Transverse colon (tissue), 4 donors: Measurements from ENCODE around the gene KCTD11.
A peak's percentile ranks its signal among the peaks of the same experiment; 100 is the strongest.

Source experiments
- EP300 ChIP-seq: sonication (generic); formaldehyde crosslinking; IDR thresholded peaks from one replicate; pipeline ENCODE4 v1.6.1; 2017; ENCODE audit warnings: antibody characterized with exemption, low read depth
- POLR2A ChIP-seq: fragments of 450-650 bp; IDR thresholded peaks from one replicate; pipeline ENCODE4 v1.6.1; 2016; ENCODE audit warnings: antibody characterized with exemption, mild to moderate bottlenecking, moderate library complexity
- POLR2AphosphoS5 ChIP-seq, 3 donors: sonication (generic); formaldehyde crosslinking; IDR thresholded peaks; one replicate each; pipeline ENCODE4 v1.6.1; 2016; ENCODE audit warnings: antibody characterized with exemption in 3 of 3
- TF ChIP-seq, protein P1 (sequence below), 5 experiments: fragments of 200-600 bp in 3 of 5; fragments of 450-650 bp in 2 of 5; sonication (generic) in 3 of 5; IDR thresholded peaks; 1 replicate in 2 of 5; 2 replicates in 3 of 5; pipeline ENCODE4 v1.5.1; 2016 to 2017; ENCODE audit warnings: antibody characterized with exemption in 5 of 5, inconsistent platforms in 3 of 5, mild to moderate bottlenecking in 2 of 5, moderate library complexity in 1 of 5

DNA sequence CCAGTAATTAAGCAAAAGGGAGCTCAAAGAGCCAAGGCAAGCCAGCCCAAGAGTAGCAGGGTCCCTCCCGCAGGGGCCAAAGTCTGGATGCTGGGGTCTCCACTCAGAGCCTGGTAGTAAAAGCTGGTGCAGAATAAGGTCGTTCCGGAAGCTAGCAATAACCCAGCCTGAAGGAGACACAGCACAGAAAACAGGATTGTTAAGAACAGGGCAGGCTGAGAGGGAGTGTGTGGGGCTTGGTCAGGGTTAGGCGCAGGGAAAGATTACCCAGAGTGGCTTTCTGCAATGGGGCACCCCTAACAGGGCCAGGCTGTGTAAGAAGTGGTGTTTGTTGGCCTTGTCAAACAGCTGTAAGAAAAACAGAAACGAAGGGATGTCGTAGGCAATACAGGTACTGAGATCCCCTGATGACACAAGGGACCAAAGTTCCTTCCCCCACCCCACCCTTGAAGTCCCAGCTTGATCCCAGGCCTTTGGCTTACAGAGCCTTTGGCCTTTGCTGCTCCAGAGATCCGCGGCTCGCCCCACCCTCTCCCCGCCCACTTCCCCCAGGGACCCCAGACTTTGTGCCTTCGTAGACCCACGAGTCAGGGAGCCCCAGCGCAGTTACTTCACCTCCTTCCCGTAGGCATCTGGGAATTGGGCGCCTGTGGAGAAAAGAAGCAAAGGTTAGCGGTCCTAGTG, 51.2 kb downstream of the KCTD11 start:
- TF ChIP-seq, protein P1, sequence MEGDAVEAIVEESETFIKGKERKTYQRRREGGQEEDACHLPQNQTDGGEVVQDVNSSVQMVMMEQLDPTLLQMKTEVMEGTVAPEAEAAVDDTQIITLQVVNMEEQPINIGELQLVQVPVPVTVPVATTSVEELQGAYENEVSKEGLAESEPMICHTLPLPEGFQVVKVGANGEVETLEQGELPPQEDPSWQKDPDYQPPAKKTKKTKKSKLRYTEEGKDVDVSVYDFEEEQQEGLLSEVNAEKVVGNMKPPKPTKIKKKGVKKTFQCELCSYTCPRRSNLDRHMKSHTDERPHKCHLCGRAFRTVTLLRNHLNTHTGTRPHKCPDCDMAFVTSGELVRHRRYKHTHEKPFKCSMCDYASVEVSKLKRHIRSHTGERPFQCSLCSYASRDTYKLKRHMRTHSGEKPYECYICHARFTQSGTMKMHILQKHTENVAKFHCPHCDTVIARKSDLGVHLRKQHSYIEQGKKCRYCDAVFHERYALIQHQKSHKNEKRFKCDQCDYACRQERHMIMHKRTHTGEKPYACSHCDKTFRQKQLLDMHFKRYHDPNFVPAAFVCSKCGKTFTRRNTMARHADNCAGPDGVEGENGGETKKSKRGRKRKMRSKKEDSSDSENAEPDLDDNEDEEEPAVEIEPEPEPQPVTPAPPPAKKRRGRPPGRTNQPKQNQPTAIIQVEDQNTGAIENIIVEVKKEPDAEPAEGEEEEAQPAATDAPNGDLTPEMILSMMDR (IDR thresholded peaks at IDR 0.05), result no peak
- peak in 2 of 3 donors; percentile 41 to 44 for TF ChIP-seq POLR2AphosphoS5 (IDR thresholded peaks at IDR 0.05)
- peak; percentile 3 for TF ChIP-seq POLR2A
- TF ChIP-seq EP300, result no peak
